GM23338 (cell line): ENCODE measurements around the gene CYP4F3.
"Not testable (repeated sequence)": the region's sequence is repeated elsewhere in the genome, so short reads cannot be mapped to it uniquely, and the experiment has no call there.

Experiments used
- CREB1 ChIP-seq: fragments of 250-450 bp; sonication (Bioruptor Pico); IDR thresholded peaks from 2 replicates; pipeline ENCODE4 v1.5.0; 2020; ENCODE audit warnings: low read depth, mild to moderate bottlenecking, moderate library complexity
- CTCF ChIP-seq, 2 experiments: fragments of 200-600 bp in 1 of 2; sonication (generic) in 1 of 2; conservative IDR thresholded peaks; 2 replicates each; pipeline versions ENCODE4 v1.5.1 to v1.6.1; 2016 to 2017; ENCODE audit warnings: antibody characterized with exemption in 2 of 2, low read depth in 2 of 2, mild to moderate bottlenecking in 2 of 2, moderate library complexity in 1 of 2
- ETS1 ChIP-seq: IDR thresholded peaks from 2 replicates; pipeline ENCODE4 v1.6.1; 2016; ENCODE audit warnings: antibody characterized with exemption
- EZH2 ChIP-seq: fragments of 200-600 bp; sonication (generic); IDR thresholded peaks from one replicate; pipeline ENCODE4 v1.8.0; 2017; ENCODE audit warnings: antibody characterized with exemption, mild to moderate bottlenecking, low read depth; ENCODE audit not compliant: unreplicated experiment
- EZH2phosphoT487 ChIP-seq: fragments of 200-600 bp; sonication (generic); IDR thresholded peaks from one replicate; pipeline ENCODE4 v1.8.1; 2018; ENCODE audit warnings: antibody characterized with exemption; ENCODE audit not compliant: unreplicated experiment
- JUNB ChIP-seq: IDR thresholded peaks from one replicate; pipeline ENCODE4 v1.6.1; 2016; ENCODE audit warnings: antibody characterized with exemption; ENCODE audit not compliant: unreplicated experiment
- NANOG ChIP-seq: IDR thresholded peaks from 2 replicates; pipeline ENCODE4 v1.6.1; 2016; ENCODE audit warnings: antibody characterized with exemption, borderline replicate concordance
- POLR2AphosphoS5 ChIP-seq: IDR thresholded peaks from 2 replicates; pipeline ENCODE4 v1.6.1; 2016; ENCODE audit warnings: antibody characterized with exemption, low read depth
- REST ChIP-seq: IDR thresholded peaks from one replicate; pipeline ENCODE4 v1.6.1; 2018; ENCODE audit warnings: antibody characterized with exemption; ENCODE audit not compliant: unreplicated experiment
- STAT1 ChIP-seq: IDR thresholded peaks from one replicate; pipeline ENCODE4 v1.6.1; 2016; ENCODE audit warnings: antibody characterized with exemption; ENCODE audit not compliant: unreplicated experiment
- ZNF114 ChIP-seq: fragments of 250-450 bp; sonication (Bioruptor Pico); IDR thresholded peaks from 2 replicates; pipeline ENCODE4 v1.5.0; 2020; ENCODE audit warnings: mild to moderate bottlenecking, moderate library complexity
- ZNF331 ChIP-seq: fragments of 250-450 bp; sonication (Bioruptor Pico); IDR thresholded peaks from 2 replicates; pipeline ENCODE4 v1.5.0; 2020; ENCODE audit warnings: low read depth, mild to moderate bottlenecking, moderate library complexity
- ZNF462 ChIP-seq: fragments of 250-450 bp; sonication (Bioruptor Pico); IDR thresholded peaks from 2 replicates; pipeline ENCODE4 v1.5.0; 2020; ENCODE audit warnings: mild to moderate bottlenecking, moderate library complexity

- TF ChIP-seq CTCF (conservative IDR thresholded peaks at IDR 0.05; ENCODE audit: low read depth in 2 of 2); POLR2AphosphoS5; JUNB; CREB1 (CRISPR knock-in tag); EZH2; REST; EZH2phosphoT487; NANOG; ETS1; ZNF114; ZNF462; STAT1; ZNF331 (CRISPR knock-in tag): not testable (repeated sequence)
Observed at GRCh38 chr19:15650123-15650522, 9.4 kb downstream of the CYP4F3 start.
